Colon (tissue), 2 donors: ENCODE results near the gene EMILIN3.
A peak's percentile ranks its signal among the peaks of the same experiment; 100 is the strongest.

Experiments used
- FAIRE-seq: peaks from 2 replicates; lab custom pipeline; 2012; peaks lifted over from hg19 to GRCh38; lab: Jason Lieb, UNC
- donor health status: control.
- donor health status: control.

Gene EMILIN3

DNA sequence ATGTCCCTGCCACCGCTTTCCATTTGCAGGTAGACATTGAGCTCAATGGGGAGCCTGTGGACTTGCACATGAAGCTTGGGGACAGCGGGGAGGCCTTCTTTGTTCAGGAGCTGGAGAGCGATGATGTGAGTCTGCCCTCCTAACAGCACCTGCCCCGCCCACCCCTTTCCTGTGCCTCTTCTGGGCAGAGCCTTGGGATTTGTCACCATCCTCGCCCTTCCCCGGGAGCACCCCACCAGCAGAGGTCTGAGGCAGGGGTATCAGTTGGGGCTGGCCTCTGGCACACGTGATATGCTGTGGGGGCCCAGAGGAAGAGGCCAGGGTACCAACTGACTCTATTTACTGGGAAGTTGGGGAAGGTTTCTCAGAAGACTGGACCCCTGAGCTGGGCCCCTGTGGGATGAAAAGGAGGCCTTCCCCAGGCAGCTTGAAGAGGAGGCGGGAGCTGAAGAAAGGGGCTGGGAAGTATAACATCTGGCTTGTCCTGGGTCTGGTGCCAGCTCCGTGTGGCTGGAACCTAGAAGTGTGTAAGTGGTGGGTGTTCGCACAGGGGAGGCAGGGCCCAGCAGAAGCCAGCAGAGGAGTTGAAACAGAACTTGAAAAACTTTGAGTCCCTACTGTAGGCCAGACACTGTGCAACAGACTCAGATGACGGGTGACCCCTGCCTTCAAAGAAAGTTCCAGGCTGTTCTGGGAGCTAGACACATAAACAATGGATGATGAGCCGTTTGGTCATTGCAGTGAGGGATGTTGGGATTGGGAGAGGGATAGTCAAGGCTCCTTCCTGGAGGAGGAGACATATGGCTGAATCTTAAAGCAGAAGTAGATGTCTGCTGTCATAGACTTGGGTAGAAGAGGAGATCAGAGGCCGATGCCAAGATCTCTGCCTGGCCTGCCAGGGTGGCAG is 18.8 kb downstream of the EMILIN3 start:
- FAIRE-seq = no peak

DNA sequence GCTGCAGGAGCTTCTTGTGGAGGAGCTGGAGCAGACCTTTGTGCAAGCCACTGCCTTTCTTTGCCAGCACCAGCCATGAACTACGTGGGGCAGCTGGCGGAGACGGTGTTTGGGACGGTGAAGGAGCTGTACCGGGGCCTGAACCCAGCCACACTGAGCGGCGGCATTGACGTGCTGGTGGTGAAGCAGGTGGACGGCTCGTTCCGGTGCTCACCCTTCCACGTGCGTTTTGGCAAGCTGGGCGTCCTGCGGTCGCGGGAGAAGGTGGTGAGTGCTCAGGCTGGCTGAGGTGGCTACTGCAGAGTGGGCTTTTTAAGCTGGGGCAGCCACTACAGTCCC is 20.9 kb downstream of the EMILIN3 start:
- no peak for FAIRE-seq

DNA sequence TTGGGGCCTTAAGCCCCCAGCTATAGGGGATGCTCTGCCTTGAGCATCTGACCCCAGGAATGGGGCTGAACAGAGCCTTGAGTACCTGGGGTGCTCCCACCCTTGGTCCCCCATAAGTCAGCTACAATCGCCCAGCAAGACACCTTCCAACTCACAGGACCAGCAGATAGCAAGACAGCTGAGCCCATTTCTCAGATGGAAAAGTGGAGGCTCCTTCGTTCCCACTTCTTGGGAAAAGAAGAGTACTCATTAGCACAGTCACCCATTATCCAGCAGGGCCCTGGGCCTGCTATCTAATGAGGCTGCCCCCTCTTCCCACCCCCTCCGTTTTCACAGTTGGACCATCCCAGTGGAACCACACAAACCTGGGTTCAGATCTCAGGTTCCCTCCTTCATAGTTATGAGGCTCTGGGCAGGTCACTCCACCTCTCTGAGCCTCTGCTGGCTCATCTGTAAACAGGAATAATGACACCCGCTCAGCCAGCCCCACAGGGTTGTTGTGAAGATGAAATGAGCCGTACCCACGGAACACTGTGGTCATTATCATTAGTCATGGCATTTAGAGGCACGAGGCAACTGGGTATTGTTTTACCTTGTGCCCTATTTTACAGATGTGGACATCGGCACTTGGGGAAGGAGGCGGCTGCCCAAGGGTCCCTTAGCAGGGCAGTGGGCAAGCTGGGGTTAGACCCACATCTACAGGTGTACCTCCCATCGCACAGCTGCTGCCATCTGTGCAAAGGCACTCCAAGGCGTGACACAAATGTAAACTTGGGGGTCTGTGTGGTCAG is 21.5 kb downstream of the EMILIN3 start:
- no peak for FAIRE-seq

DNA sequence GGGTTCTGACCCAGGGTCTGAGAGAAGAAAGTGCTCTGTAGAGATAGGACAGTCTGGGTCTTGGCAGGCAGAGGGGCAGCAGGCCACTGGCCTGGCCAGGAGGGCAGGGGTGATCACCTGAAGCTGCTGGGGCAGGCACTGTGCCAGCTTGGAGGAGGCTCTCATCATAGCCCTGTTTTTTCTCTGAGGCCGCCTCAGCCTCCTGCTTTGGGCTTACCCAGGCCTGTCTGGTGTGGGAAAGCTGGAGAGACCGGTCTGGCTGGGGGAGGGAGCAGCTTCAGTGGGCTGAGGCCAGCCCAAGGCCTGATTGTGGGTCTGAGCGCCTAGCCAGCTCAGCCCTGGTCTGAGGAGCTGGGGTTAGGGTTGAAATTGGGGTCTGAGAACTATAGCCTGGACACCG is 22.1 kb downstream of the EMILIN3 start:
- no peak for FAIRE-seq

DNA sequence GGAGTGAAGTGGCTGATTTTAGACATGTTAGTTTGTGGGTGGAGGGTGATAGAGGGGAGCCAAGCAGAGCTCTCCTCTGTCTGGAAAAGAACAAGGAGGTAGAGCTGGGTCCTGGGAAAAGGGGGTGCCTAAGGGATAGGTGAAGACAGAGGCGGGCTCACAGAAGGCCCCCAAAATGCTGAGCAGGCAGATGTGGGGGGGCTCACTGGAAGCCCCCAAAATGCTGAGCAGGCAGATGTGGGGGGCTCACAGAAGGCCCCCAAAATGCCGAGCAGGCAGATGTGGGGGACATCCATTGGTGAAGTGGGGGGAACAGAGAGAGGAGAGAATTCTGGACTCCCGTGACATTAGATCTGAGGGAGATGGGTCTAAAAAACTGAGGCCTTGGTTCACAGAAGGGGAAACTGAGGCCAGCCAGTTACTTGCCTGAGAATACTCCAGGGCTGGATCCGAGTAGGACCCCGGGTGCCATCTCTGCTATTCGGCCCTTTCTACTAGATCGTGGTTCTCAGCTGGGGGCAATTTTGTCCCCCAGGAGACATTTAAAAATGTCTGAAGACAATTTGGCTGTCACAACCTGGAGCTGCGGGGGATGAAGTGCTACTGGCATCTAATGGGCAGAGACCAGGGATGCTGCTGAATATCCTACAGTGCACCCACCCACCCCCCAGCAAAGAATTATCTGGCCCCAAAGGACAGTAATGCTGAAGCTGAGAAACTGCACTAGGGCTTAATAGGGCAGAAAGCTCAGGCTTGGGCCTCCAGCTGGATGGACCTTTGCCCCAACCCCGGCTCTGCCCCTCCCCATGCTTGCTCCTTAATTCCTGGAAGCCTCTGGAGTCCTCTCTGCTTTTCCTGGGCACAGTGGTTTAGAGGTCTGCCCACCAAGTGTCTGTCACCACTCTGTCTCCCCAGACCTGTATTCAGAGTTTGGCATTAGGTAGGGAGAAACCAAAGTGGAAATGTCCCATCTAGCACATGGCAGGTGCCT is 23.8 kb downstream of the EMILIN3 start:
- FAIRE-seq = no peak

DNA sequence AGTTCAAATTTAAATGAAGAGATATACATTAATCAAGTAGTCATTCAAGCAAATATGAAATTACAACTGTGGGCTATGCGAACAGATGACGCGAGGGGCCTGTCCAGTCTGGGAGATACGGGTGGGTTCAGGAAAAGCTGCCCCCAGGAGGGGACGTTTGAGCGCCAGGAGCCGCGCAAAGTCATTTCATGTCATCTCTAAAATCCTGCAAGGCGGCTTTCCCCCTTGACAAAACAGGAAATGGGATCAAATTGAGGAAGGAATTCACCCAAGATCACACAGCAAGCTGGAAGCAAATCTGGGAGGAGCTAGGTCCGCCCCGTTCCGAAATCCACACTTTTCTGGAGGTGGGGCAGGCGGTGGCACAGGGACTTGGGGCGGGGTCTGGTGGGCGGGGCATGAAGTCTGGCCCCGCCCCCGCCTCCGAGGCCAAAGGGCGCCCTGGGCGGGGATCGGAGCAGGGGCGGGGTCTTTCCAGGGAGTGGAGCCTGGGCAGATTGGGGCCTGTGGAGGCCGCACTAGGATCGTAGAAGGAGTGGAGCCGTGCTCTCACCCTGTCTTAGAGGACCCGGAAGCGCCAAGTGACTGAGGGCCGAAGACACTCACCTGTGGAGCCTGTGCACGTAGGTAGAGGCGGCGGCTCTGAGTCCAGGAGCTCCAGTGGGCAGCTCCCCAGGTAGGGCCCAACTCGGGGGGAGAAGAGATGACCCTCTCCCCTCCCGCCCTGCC is 26.1 kb downstream of the EMILIN3 start, which contains the start of gene LPIN3:
LPIN3 (plus strand) TSS at position 495 of the 729 bp plus-strand sequence. CDS start 4,983 bp downstream, outside the sequence.
- FAIRE-seq = peak; percentile 41

DNA sequence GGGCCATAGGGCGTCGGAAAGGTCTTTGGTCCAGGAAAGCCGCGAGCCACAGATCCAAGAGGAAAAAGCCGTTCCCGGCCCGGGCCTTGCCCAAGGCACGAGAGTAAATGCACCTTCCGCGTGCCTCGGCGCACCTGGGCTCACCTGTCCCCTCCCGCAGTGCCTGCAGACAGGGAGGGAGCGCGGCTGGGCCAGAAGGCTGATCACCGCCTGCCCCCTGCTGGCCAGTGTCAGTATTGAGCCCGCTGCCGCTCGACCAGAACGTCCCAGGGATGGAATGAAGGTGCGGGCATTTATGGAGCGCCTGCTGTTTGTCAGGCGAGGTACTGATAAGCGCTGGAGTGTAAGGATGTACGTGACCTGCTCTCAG is 26.7 kb downstream of the EMILIN3 start:
- FAIRE-seq = no peak

DNA sequence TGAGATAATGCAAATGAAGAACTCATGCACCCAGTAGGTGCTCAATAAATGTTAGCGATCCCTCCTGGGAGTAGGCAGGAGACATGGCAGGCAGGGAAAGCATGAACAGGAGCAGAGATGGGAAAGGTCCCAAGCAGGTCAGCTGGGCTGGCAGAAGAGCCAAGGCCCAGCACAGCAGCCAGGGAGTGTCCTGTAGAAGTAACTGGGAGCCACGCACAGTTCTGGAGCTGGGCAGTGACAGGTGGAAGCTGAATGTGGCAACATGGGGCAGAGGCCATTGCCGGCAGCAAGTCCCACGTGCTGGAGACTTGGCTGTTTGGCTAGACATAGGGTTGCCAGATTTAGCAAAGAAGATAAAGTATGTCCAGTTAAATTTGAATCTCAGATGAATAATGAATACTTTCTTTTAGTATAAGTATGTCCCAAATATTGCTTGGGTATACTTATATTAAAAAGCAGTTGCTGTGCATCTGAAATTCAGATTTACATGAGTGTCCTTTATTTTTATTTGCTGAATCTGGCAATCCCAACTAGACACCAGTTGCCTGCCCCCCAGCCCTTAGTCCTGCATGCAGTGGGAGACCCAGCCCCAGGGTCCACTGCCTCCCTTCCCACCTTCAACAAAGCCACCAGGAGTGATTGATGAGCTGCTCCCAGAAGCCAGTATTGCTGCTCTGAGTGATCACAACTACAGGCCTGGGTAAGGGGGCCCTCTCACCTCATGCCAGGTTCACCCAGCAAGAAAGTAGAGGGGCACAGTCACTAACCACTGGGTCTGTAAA is 29.7 kb downstream of the EMILIN3 start:
- FAIRE-seq = no peak

DNA sequence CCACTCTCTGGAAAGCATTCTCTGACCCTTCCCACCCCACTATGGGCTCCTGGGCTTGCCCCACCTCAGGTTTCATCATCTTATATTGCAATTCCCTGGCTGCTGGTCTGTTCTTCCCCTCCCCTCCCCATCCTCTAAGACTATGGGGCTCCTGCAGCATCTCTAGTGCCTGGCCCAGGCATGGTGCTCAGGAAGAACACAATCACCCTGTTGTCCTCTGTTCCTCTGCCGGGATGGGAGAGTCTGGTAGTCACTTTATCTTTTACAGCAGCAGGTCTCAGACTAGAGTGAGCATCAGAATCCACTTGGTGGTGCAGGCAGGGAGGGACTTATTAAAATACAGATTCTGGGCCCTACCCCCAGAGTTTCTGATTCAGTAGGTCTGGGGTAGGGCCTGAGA is 31.0 kb downstream of the EMILIN3 start:
- FAIRE-seq = no peak

DNA sequence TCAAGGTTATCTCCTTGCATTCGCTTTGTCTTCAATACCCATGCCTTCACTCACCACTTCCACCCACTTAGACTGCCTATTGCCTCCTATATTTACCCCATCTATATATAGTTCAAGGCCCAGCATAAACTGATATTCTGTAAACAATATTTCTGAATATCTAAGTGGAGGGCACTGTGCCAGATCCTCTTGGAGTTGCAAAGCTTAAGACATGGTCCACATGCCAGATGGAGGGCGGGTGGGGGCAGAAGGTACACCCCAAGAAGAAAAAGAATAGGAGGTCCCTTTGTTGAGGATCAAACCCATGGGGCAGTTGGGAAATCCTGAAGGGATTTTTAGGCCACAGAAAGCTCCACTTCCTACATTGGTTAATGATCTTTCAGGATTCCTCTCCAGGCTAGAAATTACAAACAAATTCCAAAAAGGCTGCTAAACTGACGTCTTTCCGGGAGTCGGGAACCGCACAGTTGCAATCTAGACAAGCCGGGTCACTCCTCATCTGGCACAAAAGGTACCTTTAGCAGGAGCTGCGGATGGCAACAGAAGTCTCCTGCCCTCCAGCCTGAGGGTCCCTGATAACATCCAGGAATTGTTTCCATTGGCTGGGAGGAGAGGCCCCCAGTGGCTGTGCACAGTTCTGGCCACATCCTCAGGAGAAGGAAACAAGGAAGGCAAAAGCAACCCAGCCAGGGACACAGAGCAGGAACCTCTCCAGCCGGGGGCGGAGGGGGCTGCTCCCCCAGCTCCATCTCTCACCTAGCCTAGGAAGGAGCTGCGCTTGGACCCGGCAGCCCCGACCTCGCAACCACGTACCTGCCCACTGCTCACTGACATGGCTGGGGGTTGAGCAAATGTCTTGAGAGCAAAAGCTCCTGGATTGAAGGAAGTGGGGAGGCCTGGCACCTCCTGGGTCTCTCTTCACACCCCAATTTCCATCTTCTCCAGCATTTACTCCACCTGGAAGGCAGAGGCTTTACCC is 31.9 kb downstream of the EMILIN3 start:
- no peak for FAIRE-seq

DNA sequence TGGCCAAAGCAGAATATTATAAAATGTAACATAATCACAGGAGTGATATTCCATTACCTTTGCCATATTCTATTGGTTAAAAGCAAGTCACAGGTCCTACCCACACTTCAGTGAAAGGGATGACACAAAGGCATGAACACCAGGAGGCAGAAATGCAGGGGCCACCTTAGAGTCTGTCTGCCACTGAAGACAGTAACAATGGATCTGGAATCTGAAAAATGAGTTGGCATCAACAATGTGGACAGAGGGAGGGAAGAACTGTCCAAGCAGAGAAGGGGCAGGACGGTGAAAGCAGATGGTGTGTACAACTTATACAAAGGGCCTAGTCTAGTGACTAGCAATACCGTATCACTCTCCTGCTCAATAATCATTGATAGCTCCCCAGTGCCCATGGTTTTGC is 32.6 kb downstream of the EMILIN3 start:
- no peak for FAIRE-seq

DNA sequence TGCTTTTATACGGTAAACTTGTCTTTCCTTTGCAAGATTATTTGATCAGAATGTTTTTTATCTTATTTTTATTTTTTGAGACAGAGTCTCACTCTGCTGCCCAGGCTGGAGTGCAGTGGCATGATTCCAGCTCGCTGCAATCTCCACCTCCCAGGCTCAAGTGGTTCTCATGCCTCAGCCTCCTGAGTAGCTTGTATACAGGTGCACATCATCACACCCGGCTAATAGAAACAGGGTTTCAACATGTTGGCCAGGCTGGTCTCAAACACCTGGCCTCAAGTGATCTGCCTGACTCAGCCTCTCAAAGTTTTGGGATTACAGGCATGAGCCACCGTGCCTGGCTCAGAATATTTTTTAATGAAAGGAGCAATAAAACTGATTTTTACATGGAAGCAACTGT is 34.9 kb downstream of the EMILIN3 start:
- FAIRE-seq = no peak

DNA sequence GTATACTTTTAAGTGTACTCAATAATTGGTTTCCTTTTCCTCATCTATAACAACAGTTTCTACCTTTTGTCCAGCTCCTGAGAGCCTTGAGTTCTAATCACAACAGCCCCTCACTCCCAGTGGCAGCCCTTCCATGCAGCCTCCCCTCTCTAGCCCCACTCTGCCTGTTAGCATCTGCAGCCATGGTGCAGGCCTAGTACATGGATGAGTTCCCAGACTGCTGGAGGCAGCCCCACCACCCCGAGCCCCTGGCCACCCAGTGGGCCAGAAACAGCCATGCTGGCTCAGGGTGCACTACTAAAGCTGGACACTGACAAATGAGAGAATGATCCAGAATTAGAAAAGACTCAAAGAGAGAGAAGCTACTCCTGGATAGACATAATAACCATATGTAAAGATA is 35.7 kb downstream of the EMILIN3 start:
- no peak for FAIRE-seq

DNA sequence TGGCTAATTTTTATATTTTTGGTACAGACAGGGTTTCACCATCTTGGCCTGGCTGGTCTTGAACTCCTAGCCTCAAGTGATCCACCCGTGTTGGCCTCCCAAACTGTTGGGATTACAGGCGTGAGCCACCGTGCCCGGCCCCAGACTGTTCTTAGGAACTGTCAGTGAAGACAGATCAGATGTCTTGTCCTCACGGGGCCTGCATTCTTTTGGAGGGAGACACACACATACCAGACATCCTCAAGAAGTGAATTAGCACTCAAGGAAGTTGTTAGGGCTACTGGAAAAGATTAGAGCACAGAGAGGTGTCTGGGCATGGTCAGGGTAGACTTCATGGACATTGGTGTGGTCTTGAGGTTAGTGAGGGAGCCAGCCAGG is 36.3 kb downstream of the EMILIN3 start:
- FAIRE-seq = no peak

DNA sequence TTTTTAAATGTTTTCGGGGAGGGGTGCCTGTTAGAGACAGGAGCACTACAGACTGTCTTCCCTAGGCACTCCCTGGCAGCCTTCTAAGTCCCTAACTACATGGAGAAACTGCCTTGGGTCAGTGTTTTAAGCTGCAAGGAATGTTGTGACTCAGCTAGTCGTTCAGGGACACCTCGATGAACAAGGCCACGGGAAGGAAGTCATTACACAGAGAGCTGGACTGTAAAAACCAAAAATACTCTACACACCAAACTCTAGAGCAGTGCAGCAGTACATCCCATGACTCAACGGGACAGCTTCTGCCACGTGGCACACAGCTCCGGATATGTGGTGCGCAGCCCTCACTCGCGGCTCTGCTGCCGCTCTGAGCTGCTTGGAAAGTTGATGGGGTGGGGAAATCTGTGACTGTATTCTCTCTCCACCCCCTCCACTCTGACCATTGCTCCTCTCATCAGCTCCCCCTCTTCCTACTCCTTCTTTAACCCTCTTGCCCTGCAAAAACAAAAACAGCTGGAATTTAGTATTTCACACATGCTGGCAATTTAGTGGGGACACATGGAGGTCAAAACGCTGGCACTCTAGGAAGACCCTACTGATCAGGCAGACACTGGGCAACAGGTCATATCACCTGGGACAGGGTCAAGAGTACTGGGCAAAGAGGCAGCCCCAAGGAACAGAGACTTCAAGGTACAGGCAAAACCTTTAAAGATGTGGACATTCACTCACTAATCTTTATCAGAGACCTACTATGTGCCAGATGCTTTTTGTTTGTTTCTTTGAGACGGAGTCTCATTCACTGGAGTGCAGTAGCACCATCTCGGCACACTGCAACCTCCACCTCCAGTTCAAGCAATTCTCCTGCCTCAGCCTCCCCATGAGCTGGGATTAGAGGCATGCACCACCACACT is 36.9 kb downstream of the EMILIN3 start:
- FAIRE-seq = no peak

DNA sequence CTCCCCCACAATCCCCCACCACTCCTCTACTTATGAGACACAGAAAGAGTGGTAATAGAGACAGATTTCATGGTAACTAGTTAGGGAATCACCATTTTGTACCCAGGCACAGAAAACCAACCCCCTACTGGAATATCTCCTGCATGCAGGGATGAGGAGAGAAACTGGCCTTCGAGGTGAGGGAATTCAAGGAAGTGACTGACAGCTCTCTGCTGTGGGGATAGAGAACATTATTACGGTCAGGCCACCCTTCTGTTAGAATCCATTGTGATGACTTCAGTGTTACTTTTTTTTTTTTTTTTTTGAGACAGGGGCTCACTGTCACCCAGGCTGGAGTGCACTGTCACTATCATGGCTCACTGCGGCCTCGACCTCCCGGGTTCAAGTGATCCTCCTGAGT is 39.4 kb downstream of the EMILIN3 start:
- FAIRE-seq = no peak

DNA sequence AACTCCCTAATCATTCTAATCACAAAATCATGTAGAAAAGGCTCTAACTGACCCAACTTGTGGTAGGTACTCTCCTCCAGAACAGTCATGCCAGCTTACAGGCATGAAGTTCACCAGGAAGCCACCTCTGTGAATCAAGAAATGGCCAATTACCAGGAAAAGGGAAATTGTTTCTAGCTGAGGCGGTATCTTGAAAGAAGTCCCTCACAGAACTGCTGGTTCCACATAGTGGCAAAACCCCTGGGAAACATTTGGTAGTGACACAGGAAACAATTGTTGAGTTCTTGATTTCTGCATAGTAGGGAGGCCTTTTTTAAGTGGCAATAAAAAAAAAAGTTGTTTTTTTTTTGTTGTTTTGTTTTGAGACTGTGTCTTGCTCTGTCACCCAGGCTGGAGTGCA is 45.6 kb downstream of the EMILIN3 start:
- no peak for FAIRE-seq

DNA sequence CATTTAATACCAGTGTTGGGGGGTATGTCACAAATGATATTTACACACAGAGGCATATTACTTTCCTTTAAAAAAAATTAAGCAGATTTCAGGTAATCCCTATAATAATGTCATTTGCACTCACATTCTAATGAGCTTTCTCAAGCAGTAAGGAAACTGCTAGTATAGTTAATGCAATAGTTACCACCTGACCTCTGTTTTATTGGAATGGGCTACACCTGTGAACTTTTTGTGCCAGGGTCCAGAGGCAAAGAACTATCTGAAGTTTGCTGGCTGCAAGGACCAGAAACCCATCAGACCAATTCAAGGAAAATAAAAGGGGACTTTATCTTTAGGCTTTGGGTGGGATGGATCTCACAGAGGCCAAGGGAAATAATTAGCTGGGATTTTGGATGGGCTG is 46.2 kb downstream of the EMILIN3 start:
- FAIRE-seq = no peak

DNA sequence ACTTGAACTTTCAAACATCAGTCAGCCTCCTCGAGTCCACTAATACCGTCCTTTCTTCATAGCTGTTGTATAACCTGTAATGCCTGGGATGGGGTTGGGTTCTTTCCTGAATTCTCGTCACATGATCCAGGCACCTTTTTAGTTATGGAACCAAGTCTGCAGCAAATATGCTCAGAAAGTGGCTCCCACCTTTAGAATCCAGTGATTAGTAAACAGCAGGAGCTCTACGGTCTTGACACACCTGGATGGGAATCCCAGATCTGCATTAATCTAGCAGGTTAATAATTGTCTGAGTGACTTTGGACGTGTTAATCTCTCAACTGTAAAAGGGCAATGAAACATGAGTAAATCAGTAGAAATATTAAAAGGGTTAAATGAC is 48.4 kb downstream of the EMILIN3 start:
- FAIRE-seq = no peak
